HepG2 (cell line): ENCODE results near the gene LRRC25. TPM values are rescaled to one million over a fixed set of nuclear protein-coding genes. Genes with fewer than 3 reads are reported as not detected.

Experiments used
- CENPX ChIP-seq: sonication (generic); formaldehyde crosslinking; IDR thresholded peaks from 2 replicates; pipeline ENCODE4 v1.9.0; 2021; ENCODE audit warnings: mild to moderate bottlenecking, missing genetic modification reagents, moderate library complexity
- DR1 ChIP-seq: sonication (generic); formaldehyde crosslinking; IDR thresholded peaks from 2 replicates; pipeline ENCODE4 v1.8.0; 2021; ENCODE audit warnings: mild to moderate bottlenecking, missing genetic modification reagents, inconsistent platforms
- ELK4 ChIP-seq: sonication (generic); formaldehyde crosslinking; IDR thresholded peaks from 2 replicates; pipeline ENCODE4 v1.9.0; 2021; ENCODE audit warnings: missing genetic modification reagents, borderline replicate concordance
- FOXO4 ChIP-seq: sonication (generic); formaldehyde crosslinking; conservative IDR thresholded peaks from 2 replicates; pipeline ENCODE4 v1.8.1; 2023; ENCODE audit warnings: missing genetic modification reagents
- HNF4G ChIP-seq, 2 experiments: sonication (generic) in 1 of 2; formaldehyde crosslinking in 1 of 2; IDR thresholded peaks; 2 replicates each; pipeline versions ENCODE4 v1.4.0 to v1.6.1; 2011 to 2020; ENCODE audit warnings: borderline replicate concordance in 2 of 2, low read depth in 2 of 2, mild to moderate bottlenecking in 2 of 2, low read length in 1 of 2, missing genetic modification reagents in 1 of 2, moderate library complexity in 1 of 2
- KAT8 ChIP-seq: IDR thresholded peaks from 2 replicates; pipeline ENCODE4 v1.6.1; 2016; ENCODE audit warnings: missing genetic modification reagents, missing compliant biosample characterization
- KMT2A ChIP-seq: sonication (generic); formaldehyde crosslinking; IDR thresholded peaks from 2 replicates; pipeline ENCODE4 v1.4.0; 2020; ENCODE audit warnings: missing genetic modification reagents
- MNT ChIP-seq: fragments of 450-650 bp; IDR thresholded peaks from 2 replicates; pipeline ENCODE4 v1.6.1; 2016
- SAFB2 ChIP-seq: sonication (generic); formaldehyde crosslinking; IDR thresholded peaks from 2 replicates; pipeline ENCODE4 v1.5.1; 2020; ENCODE audit warnings: missing genetic modification reagents, low read depth, mild to moderate bottlenecking, borderline replicate concordance
- SIX1 ChIP-seq: sonication (generic); formaldehyde crosslinking; IDR thresholded peaks from 2 replicates; pipeline ENCODE4 v1.4.0; 2020; ENCODE audit warnings: missing genetic modification reagents, borderline replicate concordance
- TCF7L2 ChIP-seq: IDR thresholded peaks from 2 replicates; pipeline ENCODE4 v1.6.1; 2011; ENCODE audit warnings: mild to moderate bottlenecking, low read depth, low read length, moderate library complexity
- TFDP2 ChIP-seq: sonication (generic); formaldehyde crosslinking; IDR thresholded peaks from 2 replicates; pipeline ENCODE4 v1.4.0; 2020; ENCODE audit warnings: missing genetic modification reagents
- ZBTB26 ChIP-seq: IDR thresholded peaks from 2 replicates; pipeline ENCODE4 v1.6.1; 2016; ENCODE audit warnings: missing compliant biosample characterization, missing genetic modification reagents, borderline replicate concordance
- ZFP37 ChIP-seq: sonication (generic); formaldehyde crosslinking; IDR thresholded peaks from 2 replicates; pipeline ENCODE4 v1.4.0; 2020; ENCODE audit warnings: missing genetic modification reagents, borderline replicate concordance
- ZNF101 ChIP-seq: sonication (generic); formaldehyde crosslinking; IDR thresholded peaks from 2 replicates; pipeline ENCODE4 v1.4.0; 2020; ENCODE audit warnings: mild to moderate bottlenecking, low read depth, missing genetic modification reagents, borderline replicate concordance
- ZNF264 ChIP-seq: sonication (generic); formaldehyde crosslinking; IDR thresholded peaks from 2 replicates; pipeline ENCODE4 v1.4.0; 2020; ENCODE audit warnings: missing genetic modification reagents
- ZNF33A ChIP-seq: sonication (generic); formaldehyde crosslinking; IDR thresholded peaks from 2 replicates; pipeline ENCODE4 v1.5.1; 2020; ENCODE audit warnings: missing genetic modification reagents, mild to moderate bottlenecking, moderate library complexity, borderline replicate concordance
- ZNF552 ChIP-seq: sonication (generic); formaldehyde crosslinking; IDR thresholded peaks from 2 replicates; pipeline ENCODE4 v1.9.0; 2022; ENCODE audit warnings: missing genetic modification reagents, mild to moderate bottlenecking, borderline replicate concordance
- ZNF674 ChIP-seq: sonication (generic); formaldehyde crosslinking; IDR thresholded peaks from 2 replicates; pipeline ENCODE4 v1.5.0; 2020; ENCODE audit warnings: low read depth, mild to moderate bottlenecking, missing genetic modification reagents
- ZNF724P ChIP-seq: sonication (generic); formaldehyde crosslinking; IDR thresholded peaks from 2 replicates; pipeline ENCODE4 v1.8.0; 2022; ENCODE audit warnings: missing genetic modification reagents, borderline replicate concordance
- polyA plus RNA-seq, 8 experiments: library from polyadenylated mRNA; depleted of rRNA in 3 of 8; stranded (reverse) in 7 of 8; unstranded in 1 of 8; fragments of >200 nt; fragmentation: Illumina TruSeq in 4 of 8; extraction: Trizol in 4 of 8; gene quantifications; 2 replicates each; pipeline versions ENCODE4 v1.2.1 to v1.2.3, GENCODE V29; 2011 to 2016; ENCODE audit warnings: low read depth in 4 of 8, missing spikeins in 1 of 8, mixed read lengths in 1 of 8; ENCODE audit not compliant: insufficient read depth in 1 of 8
- total RNA-seq, 5 experiments: library from RNA; depleted of rRNA; stranded (reverse); fragments of >200 nt; fragmentation: Illumina TruSeq; extraction: Trizol; gene quantifications; 2 replicates each; pipeline ENCODE4 v1.2.3, GENCODE V29; 2016; ENCODE audit warnings: low read depth in 1 of 5

The LRRC25 gene
- total and polyA plus RNA-seq, 2 of the 13 experiments (the other 11 are each of a cell fraction or from before 2014, with no cell fraction given) = 0.13 to 0.53 TPM

- TF ChIP-seq ZNF101 (no peak), HNF4G (IDR thresholded peaks at IDR 0.05; ENCODE audit: borderline replicate concordance, low read depth, low read length) (no peak), HNF4G (CRISPR knock-in tag; IDR thresholded peaks at IDR 0.05; ENCODE audit: borderline replicate concordance, low read depth) (peak; percentile 45; the same call in 1 of the 2 replicates), ZFP37 (CRISPR knock-in tag) (0 out of 2 replicates have a peak, but pooled peaks have one; percentile 12), SAFB2 (no peak), ZNF674 (CRISPR knock-in tag) (no peak), ZBTB26 (CRISPR knock-in tag) (no peak), ZNF724P (CRISPR knock-in tag) (peak; percentile 52; the same call in 1 of the 2 replicates), KAT8 (CRISPR knock-in tag) (no peak), FOXO4 (CRISPR knock-in tag) (no peak), SIX1 (CRISPR knock-in tag) (no peak), ZNF264 (CRISPR knock-in tag) (no peak), KMT2A (CRISPR knock-in tag) (no peak), TFDP2 (CRISPR knock-in tag) (no peak), ZNF33A (CRISPR knock-in tag) (no peak), CENPX (CRISPR knock-in tag) (no peak), TCF7L2 (no peak), ZNF552 (no peak), DR1 (CRISPR knock-in tag) (no peak), ELK4 (CRISPR knock-in tag) (no peak), MNT (no peak)
These were observed 10.7 kb downstream of the LRRC25 start (continued) for GRCh38 chr19:18386543-18387271.
